OCI-M1 (cell line): ENCODE results near the gene QKI.
"Not testable (repeated sequence)": the region's sequence is repeated elsewhere in the genome, so short reads cannot be mapped to it uniquely, and the experiment has no call there.

Experiments
- DNase-seq: peaks from one replicate; lab custom pipeline; 2025; lab: John Stamatoyannopoulos, UW

QKI gene

DNA sequence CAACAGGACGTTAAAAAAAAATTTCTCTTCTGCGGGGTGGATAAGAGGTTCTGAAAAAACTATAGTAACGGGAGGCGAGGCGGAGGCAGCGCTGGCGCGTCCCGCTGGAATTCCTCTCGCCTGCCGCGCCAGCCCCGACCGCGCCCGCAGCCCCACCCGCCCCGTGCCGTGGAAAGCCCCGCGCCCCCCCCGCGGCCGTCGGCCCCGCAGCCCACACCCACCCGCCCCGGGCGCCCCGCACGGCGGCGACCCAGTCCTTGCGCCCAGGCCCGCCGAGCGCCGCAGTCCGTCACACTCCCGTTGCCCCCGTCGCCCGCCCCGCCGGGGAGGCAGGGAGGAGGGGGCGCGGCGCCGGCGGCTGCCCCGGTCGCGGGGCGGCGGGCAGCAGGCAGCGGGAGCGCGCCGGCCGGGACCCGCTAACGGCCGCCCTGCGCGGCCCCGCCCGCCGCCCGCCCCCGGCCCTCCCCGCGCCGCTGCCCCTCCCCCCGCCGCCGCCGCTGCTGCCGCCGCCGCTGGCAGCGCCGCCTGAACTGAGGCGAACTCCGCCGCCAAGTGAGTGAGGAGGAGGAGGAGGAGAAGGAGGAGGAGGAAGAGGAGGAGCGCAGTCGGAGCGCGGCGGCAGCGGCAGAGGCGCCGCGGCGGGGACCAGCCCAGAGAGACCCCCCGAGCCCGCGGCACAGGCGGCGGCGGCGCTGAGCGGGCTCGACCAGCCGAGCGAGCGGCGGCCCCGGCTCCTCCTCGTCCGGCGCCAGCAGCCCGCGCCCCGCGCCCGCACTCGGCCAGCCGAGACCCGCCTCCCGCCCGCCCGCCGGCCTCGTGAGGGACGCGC lies at the start of gene QKI:
TSS of gene QKI (plus strand) at position 602 of the 829 bp plus-strand sequence. CDS start 476 bp downstream, outside the sequence.
- DNase-seq = peak; percentile 77

DNA sequence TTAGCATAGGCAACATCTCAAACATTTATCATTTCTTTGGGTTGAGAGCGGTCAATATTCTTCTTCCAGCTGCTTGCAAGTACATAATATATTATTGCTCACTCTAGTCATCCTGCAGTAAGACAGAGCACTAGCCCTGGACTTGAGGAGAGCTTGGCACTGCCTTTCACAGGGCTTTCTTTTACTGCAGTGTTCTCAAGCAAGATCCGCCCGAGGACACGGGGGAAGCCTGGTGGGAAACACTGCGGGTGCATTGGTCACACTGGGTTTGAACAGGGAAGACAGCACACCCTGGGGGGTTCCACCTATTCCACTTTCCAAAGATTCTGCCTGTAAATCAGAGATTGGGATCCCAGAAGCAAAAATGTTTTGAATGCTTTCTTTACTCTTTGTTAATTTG lies 48.2 kb upstream of the QKI start:
- DNase-seq = no peak

DNA sequence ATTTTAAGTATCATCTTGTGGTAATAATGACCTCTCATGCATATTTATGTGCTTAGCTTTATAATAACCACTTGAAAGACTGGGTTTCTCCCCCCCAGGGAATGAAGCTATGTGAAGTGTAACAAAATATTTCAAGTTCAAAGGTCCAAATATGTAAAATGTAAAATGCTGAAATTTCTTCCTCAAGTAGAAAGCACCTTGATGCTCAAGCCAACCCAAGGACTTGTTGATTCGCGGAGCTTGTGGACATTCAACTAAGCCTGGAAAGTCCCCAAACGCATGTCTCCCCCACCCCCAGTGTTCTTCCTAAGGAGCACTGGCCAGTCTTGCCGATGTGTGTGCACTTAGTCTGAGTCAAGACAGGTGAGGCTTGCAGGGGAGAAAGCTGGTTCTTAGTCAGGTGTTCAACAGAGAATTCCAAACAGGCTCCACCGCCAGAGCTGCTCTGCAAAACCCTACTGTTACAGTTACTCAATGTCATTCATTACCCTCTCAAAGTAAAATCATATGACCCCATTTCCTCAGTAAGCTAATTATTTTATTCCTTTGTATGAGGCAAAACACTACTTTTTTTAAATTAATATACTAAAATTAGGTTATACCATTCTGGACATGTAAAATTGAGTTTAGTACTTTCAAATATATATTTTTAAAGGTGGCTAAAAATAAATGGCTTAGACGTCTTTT lies 46.9 kb upstream of the QKI start:
- DNase-seq = no peak

DNA sequence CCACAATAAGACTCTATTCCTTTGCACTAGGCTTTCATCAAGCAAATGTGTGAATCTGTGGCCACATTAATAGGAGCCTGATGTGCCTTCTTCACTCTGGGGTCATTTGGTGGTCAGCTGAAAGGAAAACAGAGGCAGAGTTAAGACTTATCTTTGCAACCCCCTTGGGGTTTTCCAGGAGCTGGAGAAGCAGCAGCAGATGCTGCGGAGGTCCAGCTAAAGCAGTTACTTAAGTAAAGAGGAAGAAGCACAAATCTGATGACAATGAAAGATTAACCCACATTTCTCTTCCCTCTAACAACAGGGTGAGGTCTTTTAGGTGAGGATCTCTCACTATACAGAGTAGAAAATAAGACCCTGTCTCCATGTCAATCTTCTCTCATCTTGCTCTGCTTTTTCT lies 45.4 kb upstream of the QKI start:
- DNase-seq = peak; percentile 15

DNA sequence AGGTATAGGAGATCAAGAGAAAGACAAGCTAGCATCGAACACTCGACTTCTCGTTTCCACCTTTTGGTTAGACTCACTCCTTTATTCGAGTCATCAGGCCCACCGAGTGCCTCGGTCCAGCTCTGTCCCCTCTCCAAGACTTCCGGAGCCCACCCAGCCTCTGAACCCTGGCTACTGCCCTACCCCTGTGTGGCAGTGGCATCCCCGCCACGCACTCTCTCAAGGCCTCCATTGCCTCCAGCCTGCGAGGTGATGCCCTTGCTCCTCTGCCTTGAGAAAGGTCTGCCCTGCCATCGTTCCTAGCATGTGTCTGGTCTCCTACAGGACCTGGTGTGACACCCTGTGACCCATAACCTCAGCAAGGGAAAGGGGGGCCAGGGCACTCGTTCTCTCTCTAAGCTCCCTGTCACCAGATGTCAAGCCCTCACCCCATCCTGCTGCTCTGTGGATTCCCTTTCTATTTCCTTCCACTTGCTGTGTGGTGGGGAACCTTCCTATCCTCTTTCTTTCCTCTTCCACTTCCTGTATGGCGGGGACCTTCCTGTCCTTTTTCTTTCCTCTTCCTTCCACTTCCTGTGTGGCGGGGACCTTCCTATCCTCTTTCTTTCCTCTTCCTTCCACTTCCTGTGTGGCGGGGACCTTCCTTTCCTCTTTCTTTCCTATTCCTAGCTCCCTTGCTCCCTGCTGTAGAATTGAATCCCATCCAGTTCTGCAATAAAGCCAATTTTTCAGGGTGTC lies 44.7 kb upstream of the QKI start:
- no peak for DNase-seq

DNA sequence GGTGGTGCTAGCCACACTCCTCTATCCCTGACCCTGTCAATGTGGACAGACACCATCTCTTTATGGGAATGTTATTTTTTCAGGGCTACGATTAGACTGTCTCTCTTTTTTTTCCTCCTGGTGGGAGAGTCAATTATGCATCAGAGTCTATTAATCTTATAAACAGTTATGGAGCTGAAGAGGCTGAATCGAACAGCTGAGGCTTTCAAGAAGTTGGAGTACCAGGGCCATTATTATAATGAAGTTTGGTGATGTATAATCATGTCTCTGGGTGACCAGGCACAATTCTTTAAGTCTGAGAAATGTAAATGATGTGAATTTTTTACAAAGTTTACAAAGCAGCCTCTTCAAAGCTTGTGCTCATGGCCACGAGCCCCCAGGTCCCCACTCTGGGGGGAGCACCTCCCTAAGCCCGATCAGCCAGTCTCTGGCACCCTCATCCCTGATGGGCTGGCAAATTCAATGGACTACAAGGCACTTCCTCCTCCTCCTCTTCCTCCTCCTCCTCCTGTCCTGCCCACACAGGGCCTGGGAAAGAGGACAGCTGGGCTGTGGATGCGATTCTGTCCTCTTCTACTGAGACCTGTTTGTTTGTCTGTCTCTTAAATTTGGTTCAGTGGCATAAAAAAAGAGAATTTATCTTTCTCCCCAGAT lies 43.9 kb upstream of the QKI start:
- no peak for DNase-seq

DNA sequence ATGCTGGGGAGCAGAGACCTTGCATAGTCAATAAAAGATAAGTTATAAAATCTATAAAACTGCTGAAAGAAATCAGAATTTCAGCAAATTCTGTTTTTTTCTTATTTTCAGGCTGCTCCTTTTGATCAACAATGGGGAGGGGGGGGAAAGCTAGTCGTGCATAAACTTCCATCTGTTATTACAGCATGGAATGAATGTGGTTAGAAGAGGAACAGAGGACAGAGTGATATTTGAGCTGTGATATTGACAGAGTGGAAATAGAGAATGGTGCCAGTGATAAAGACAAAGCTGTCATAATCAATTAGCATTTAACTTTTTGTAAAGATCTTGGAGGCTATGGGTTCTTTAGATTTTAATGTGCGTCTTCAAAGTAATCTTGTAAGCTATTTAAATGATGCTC lies 43.4 kb upstream of the QKI start:
- no peak for DNase-seq

DNA sequence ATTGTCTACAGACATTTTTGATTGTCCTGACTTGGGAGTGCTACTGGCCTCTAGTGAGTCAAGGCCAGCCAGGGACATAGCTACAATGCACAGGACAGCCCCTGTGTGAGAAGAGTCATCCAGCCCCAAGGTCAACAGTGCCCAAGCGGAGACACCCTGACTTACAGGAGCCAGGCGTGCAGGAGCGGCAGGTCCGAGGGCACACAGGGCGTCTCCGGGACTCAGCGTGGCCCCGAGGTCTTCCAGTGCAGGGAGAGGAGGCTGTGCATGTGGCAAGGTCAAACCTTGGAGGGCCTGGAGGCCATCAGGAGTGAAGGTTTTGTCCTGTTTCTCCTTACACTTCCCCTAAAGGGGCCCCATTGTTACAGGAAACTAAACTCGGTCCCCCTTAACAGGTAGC lies 41.3 kb upstream of the QKI start:
- DNase-seq = no peak

DNA sequence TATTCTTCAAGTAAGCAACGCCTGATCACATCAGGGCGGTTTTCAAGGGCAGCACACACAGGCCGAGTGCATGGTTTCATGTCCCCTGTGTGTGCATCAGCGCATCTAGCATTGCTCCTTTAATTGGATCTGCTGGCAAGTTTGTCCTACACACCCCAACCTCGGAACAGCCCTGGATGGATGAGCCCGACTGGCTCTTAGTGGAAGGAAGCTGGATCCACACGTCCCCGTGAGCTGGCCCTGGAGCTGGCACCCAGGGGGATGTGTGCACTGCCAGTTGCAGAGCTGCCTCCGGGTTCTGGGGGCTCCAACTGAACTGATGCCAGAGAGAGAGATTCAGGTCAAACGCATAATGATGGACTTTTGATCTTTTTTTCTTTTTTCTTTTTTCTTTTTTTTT lies 39.2 kb upstream of the QKI start:
- no peak for DNase-seq

DNA sequence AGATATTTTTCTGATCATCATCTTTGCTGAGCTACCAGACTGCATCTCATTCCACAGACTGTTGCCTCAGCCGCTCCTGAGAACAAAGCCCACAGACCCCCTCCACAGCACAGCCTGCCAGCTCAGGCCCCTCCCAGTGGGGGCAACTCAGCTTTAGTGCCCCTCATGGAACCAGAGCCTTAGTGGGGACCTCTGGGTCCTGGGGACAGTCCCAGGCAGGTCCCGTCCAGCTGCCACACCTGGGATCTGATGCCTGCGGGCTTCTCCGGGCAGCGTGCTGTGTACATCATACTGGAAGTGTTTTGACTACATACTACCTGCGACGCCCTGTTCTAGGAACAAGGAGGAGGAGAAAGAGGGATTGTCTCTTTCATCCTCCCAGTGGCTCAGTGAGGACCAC lies 38.3 kb upstream of the QKI start:
- DNase-seq = no peak

DNA sequence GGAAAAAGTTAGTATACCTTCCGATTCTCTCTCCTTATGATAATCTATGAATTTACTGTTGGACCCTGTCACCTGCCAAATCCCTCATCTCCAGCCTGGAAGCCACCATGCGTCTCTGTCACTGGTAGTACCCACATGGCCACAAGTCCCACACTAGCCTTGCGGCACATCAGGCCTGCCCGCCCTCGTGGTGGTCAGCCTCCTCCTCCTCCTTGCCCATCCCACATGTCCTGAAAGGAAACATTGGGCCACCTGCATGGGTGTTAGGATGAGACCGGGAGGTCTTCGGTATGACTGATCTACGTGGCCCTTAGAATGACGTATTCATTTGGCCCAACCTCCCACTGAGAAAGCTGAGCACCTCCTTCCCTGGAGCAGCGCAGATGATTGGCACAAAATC lies 37.0 kb upstream of the QKI start:
- no peak for DNase-seq

DNA sequence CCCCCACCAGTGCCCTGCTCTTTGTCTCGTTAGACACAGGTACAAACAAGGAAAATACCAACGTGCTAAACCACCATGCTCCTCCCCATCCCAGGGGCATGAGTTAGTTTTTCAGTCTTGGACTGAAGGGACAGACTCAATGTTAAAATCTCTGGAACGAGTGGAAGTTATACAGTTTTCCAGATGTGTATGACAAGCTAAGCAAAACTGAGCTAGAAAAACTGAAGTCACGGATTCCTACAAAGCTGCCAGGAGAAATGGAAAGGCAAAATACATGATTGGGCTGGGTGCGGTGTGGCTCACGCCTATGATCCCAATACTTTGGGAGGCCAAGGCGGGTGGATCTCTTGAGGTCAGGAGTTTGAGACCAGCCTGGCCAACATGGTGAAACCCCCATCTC lies 34.3 kb upstream of the QKI start:
- DNase-seq = no peak

DNA sequence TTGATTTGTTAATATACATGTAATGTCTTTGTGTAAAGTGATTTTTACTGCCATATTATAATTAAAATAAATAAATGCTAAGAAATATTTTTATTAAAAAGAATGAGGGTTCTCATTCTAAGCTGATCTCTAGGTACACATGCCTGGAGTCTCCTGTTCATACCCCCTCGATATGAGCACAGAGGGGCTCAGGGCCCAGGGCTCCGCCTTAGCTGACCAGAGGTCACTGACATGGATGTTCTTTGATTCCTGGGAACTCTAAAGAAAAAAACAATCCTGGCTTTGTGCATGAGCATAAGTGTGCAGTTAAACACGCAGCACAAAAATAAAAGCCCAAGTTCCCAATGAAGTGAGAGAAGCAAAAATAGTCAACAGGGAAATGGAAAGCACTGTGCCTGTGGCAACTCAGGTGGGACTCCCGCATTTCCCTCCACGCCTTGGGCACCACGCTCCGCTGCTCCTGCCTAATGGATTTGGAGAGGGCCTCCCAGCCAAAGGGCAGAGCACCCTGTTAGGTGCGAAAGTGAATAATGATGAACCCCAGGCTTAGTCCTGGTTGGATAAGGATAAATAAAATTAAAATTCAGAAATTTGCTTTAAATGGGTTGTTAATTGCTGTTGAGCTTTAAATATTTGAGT lies 33.3 kb upstream of the QKI start:
- no peak for DNase-seq

DNA sequence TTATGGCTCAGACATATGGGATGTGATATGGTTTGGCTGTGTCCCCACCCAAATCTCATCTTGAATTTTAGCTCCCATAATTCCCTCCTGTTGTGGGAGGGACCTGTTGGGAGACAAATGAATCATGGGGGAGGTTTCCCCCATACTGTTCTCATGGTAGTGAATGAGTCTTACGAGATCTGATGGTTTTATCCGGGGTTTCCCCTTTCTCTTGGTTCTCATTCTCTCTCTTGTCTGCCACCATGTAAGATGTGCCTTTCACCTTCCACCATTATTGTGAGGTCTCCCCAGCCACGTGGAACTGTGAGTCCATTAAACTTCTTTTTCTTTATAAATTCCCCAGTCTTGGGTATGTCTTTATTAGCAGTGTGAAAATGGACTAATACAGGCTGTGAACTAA lies 31.1 kb upstream of the QKI start:
- DNase-seq = not testable (repeated sequence)

DNA sequence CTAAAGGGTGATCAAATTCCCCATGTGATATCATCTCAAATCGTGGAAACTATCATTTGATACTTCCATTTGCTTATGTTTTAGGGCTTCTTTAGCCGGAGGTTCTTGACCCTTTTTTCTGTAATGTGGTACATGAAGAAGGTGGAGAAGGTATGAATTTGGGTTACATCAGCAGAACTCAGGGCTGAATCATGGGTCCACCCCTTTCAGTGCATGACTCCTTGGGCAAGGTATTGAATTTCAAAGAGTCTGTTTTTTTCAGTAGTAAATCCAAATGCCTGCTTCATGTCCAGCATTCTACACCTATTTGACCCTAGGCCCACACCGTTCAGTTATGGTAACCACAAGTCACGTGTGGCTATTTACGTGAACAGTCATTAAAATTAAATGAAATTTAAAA lies 30.6 kb upstream of the QKI start:
- no peak for DNase-seq

DNA sequence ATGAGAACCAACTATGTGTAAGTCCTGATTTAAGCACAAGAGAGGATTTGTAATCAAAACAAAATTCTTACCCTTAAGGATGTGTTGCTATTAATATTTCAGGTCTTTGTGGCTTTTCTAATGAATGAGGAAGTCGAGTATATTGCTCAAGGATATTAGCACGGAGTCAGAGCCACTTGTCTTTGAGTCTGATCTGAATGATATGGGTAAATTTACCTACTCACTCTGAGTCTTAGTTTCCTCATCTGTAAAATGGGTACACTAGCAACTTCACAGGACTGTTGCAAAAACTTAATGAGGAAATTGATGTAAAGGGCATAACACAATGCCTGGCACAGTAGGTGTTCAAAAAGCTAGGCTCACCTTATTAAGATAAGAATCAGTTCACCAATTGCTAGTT lies 30.0 kb upstream of the QKI start:
- DNase-seq = no peak

DNA sequence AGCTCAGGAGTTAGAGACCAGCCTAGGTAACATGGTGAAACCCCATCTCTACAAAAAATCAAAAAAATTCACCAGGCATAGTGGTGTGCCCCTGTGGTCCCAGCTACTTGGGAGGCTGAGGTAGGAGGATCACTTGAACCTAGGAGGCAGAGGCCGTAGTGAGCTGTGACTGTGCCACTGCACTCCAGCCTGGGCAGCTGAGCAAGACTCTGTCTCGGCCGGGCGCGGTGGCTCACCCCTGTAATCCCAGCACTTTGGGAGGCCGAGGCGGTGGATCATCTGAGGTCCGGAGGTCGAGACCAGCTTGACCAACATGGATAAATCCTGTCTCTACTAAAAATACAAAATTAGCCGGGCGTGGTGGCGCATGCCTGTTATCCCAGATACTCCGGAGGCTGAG lies 29.0 kb upstream of the QKI start:
- not testable (repeated sequence) for DNase-seq

DNA sequence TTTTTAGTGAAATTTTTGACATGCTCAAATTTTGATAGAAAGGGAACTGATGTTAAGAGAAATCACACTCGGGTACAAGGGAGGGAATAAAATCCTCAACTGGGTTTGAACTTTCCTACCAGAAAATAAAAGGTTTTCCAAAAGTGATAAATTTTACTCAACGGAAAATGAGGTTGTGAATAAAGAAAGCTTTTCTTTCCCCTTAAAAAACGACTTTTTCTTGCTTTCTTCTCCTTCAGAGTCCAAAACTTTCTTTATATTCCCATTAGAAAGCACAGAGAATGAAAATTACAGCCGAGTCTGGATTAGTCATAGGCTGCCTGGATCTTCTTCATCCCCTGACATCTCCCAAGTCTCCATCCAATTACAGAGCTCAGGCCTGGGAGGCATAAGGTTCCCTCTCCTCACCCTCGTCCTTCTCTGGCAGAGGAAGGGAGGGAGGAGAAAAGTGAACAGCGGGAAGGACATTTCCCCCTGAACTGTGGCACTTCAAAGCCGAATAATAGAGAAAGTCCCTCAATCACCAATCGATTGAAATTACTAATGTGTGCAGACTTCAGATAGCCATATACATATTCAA lies 28.1 kb upstream of the QKI start:
- no peak for DNase-seq

DNA sequence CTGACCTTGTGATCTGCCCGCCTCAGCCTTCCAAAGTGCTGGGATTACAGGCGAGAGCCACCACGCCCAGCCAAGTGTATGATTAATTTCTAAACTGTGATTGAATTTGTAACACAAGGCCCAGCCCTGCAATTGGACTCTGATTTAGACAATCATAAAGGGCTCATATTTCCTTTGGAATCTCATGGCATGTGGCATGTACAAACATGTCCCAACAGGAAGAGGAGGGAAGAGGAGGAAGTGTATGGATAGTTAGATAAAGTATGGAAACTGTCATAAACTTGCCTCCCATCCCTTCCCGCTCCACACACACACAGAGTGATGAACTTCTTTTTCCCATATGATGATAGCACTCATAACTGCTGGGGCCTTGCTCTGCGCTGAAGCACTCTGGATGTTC lies 27.2 kb upstream of the QKI start:
- no peak for DNase-seq

DNA sequence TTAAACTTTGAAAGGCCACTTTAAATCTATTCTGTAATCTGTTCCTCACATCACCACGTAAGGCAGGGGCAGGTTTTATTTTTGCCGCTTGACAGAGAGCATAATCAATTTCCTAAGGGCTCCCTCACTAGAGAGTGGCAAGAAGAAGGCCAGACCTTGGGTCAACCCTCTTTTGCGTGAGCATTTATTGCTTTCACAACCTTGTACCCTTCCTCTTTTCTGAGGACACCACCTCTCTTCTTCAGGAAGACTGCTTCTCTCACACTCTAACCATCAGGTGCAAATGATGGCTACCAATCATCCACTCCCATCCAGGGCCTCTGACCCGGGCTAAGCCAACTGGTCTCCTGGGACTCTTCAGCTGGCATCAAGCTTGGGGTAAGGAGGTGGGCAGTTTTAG lies 25.2 kb upstream of the QKI start:
- DNase-seq = no peak

DNA sequence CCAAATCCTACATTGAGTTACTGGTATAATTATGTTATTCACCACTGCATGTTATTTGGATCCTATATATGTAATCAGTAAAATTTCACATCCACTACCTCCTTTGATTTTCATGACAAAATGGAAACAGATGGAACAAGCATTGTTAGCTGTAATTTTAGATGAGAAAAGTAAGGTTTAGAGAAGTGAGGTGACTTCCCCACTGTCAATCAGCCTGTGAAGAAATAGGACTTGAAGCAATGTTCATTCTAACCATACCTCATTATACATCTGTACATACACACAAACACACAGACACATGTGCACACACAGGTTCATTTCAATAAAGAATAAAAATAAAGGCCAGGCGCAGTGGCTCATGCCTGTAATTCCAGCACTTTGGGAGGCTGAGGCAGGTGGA lies 23.7 kb upstream of the QKI start:
- no peak for DNase-seq

DNA sequence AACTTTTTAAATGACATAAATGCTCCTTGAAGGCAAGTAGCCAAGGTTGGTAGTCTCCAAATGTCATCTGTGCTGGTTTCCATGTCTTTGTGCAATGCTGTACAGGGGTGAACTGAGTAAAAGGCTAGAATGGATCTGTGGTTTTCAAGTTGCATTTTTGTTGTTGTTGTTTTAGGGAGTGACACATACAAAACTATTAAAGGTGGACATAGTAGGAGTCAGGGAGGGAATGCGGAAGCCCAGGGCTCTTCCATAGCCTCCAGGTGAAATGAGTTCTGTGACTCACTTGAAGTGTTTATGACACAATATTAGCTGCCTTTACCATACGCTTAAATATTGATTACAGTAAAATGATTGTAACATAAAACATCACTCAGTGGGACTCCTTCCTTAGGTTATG lies 22.5 kb upstream of the QKI start:
- no peak for DNase-seq
